Measurements from ENCODE around the gene TMEM176A. TPM values are rescaled to one million over a fixed set of nuclear protein-coding genes. Genes with fewer than 3 reads are reported as not detected.

The TMEM176A gene
- total RNA-seq (1 to 10 TPM; 1.1 to 2.6 TPM), polyA plus RNA-seq (under 1 TPM in 1 of 2 donors, not detected in 1; 0.26 TPM)

GRCh38 chr7:150800581-150801241 is at the start of gene TMEM176A:
TMEM176A (plus strand) TSS chr7:150800769; CDS start chr7:150801551, 782 bp downstream.
- H3K36me3 ChIP-seq (ENCODE audit: insufficient read depth, low read length), result no peaks in the 10 kb centered on the region

GRCh38 chr7:150751702-150752101 is 48.9 kb upstream of the TMEM176A start:
- Mint-ChIP-seq H3K9me3 (peaks cover 0 to 7% (median 0%) of the 10 kb centered on the region in 8 donors), H3K36me3 (peaks cover 2 to 12% of the 10 kb centered on the region in 2 donors), H3K4me3 (peak overlapping the region in 1 of 8 donors; percentile 6), H3K4me1 (peaks cover 72 to 90% (median 82%) of the 10 kb centered on the region in 4 donors), H3K27me3 (peaks cover 0 to 2% of the 10 kb centered on the region in 2 donors), H3K27ac (peak overlapping the region; percentile 37 to 95 (median 72))
- H3K4me3 ChIP-seq (ENCODE audit: low read length in 2 of 2), result no peak overlapping the region
- H3K9me3 ChIP-seq (ENCODE audit: control insufficient read depth in 1 of 2, low read length in 2 of 2), result no peaks in the 10 kb centered on the region
- ChIA-PET CTCF (ENCODE audit: partially characterized antibody) (interaction anchor here (1.0 kb wide), 1 partner anchor 36 kb away, joined by 3 read pairs; the partner anchor contains the start of gene GIMAP1), POLR2A (ENCODE audit: partially characterized antibody) (interaction anchor here (1.0 to 12.4 kb wide), 4 partner anchors 7 to 235 kb away, joined by 3 to 593 read pairs (median 202); partner anchors contain the start of genes GIMAP1, GIMAP4 and GIMAP5)
- intact Hi-C loops (cut with micrococcal nuclease), result no loop called here
- no peaks in the 10 kb centered on the region for H3K36me3 ChIP-seq (ENCODE audit: insufficient read depth, low read length)
- no peaks in the 10 kb centered on the region for H3K27me3 ChIP-seq (ENCODE audit: insufficient read depth, low read length)
- H3K27ac ChIP-seq (ENCODE audit: low read depth, low read length), result no peak overlapping the region
- DNase-seq, result no peak
- H3K4me1 ChIP-seq (ENCODE audit: insufficient read depth, low read length), result peaks cover 96% of the 10 kb centered on the region

More at GRCh38 chr7:150800581-150801241, at the start of gene TMEM176A:
- ChIA-PET CTCF (ENCODE audit: partially characterized antibody) (no interaction called here), POLR2A (ENCODE audit: partially characterized antibody) (no interaction called here)
- peaks cover 43 to 47% of the 10 kb centered on the region in 2 donors for H3K27me3 Mint-ChIP-seq
- H3K27ac Mint-ChIP-seq, result no peak within 1 kb of the TSS
- Histone ChIP-seq H3K27me3 (ENCODE audit: insufficient read depth, low read length) (peaks cover 33% of the 10 kb centered on the region), H3K4me3 (ENCODE audit: low read length in 2 of 2) (peak within 1 kb of the TSS in 1 of 2 donors; percentile 32), H3K9me3 (ENCODE audit: control insufficient read depth in 1 of 2, low read length in 2 of 2) (peaks cover 0 to 3% of the 10 kb centered on the region in 2 donors), H3K27ac (ENCODE audit: low read depth, low read length) (no peak within 1 kb of the TSS), H3K4me1 (ENCODE audit: insufficient read depth, low read length) (peaks cover 14% of the 10 kb centered on the region)
- peaks cover 0 to 5% of the 10 kb centered on the region in 2 donors for H3K36me3 Mint-ChIP-seq
- H3K4me1 Mint-ChIP-seq, result peaks cover 2 to 14% (median 4%) of the 10 kb centered on the region in 4 donors
- DNase-seq, result peak in 4 of 5 donors; percentile 12 to 18 (median 15)
- intact Hi-C loops (cut with micrococcal nuclease), result no loop called here
- H3K9me3 Mint-ChIP-seq, result peaks cover 0 to 22% (median 12%) of the 10 kb centered on the region in 8 donors
- peak within 1 kb of the TSS; percentile 59 to 81 (median 74) for H3K4me3 Mint-ChIP-seq

- peaks cover 0 to 2% of the 10 kb centered on the region in 2 donors for H3K27me3 Mint-ChIP-seq
- no peak for DNase-seq
- Histone ChIP-seq H3K27me3 (ENCODE audit: insufficient read depth, low read length) (no peaks in the 10 kb centered on the region), H3K27ac (ENCODE audit: low read depth, low read length) (no peak overlapping the region), H3K4me1 (ENCODE audit: insufficient read depth, low read length) (peaks cover 88% of the 10 kb centered on the region), H3K36me3 (ENCODE audit: insufficient read depth, low read length) (no peaks in the 10 kb centered on the region), H3K4me3 (ENCODE audit: low read length in 2 of 2) (no peak overlapping the region), H3K9me3 (ENCODE audit: control insufficient read depth in 1 of 2, low read length in 2 of 2) (no peaks in the 10 kb centered on the region)
- intact Hi-C loops (cut with micrococcal nuclease), result no loop called here
- H3K27ac Mint-ChIP-seq, result peak overlapping the region in 6 of 7 donors; percentile 90 to 97 (median 94)
- POLR2A ChIA-PET (ENCODE audit: partially characterized antibody), result interaction anchor here (1.2 to 7.5 kb wide), 9 partner anchors 9 to 303 kb away, joined by 3 to 288 read pairs (median 70); partner anchors contain the start of genes GIMAP1, GIMAP2, GIMAP4 and GIMAP5
- H3K36me3 Mint-ChIP-seq, result peaks cover 0 to 9% of the 10 kb centered on the region in 2 donors
- H3K4me1 Mint-ChIP-seq, result peaks cover 64 to 86% (median 75%) of the 10 kb centered on the region in 4 donors
- H3K4me3 Mint-ChIP-seq, result peak overlapping the region in 3 of 8 donors; percentile 26 to 47 (median 27)
- peaks cover 0 to 4% (median 0%) of the 10 kb centered on the region in 8 donors for H3K9me3 Mint-ChIP-seq
- CTCF ChIA-PET (ENCODE audit: partially characterized antibody), result interaction anchor here (3.2 kb wide), 1 partner anchor 11 kb away, joined by 17 read pairs; no protein-coding TSS in a partner anchor
Measured at GRCh38 chr7:150753239-150753638, 47.3 kb upstream of the TMEM176A start.

GRCh38 chr7:150753826-150754603 is 46.6 kb upstream of the TMEM176A start:
- Mint-ChIP-seq H3K9me3 (peaks cover 0 to 4% (median 0%) of the 10 kb centered on the region in 8 donors), H3K27me3 (peaks cover 0 to 2% of the 10 kb centered on the region in 2 donors), H3K4me3 (peak overlapping the region in 7 of 8 donors; percentile 8 to 76 (median 52)), H3K36me3 (peaks cover 0 to 9% of the 10 kb centered on the region in 2 donors), H3K4me1 (peaks cover 56 to 79% (median 68%) of the 10 kb centered on the region in 4 donors), H3K27ac (peak overlapping the region; percentile 90 to 97 (median 93))
- peaks cover 80% of the 10 kb centered on the region for H3K4me1 ChIP-seq (ENCODE audit: insufficient read depth, low read length)
- peak in 1 of 5 donors; percentile 45 for DNase-seq
- H3K27me3 ChIP-seq (ENCODE audit: insufficient read depth, low read length), result no peaks in the 10 kb centered on the region
- H3K9me3 ChIP-seq (ENCODE audit: control insufficient read depth in 1 of 2, low read length in 2 of 2), result no peaks in the 10 kb centered on the region
- peak overlapping the region; percentile 37 for H3K27ac ChIP-seq (ENCODE audit: low read depth, low read length)
- POLR2A ChIA-PET (ENCODE audit: partially characterized antibody), result interaction anchor here (0.6 to 7.5 kb wide), 14 partner anchors 10 to 396 kb away, joined by 3 to 288 read pairs (median 37); partner anchors contain the start of genes GIMAP1, GIMAP2, GIMAP4 and GIMAP5
- intact Hi-C loops (cut with micrococcal nuclease), result loop anchor here (2.0 kb wide), 3 partner anchors 17 to 85 kb away; partner anchors contain the start of gene GIMAP5
- H3K36me3 ChIP-seq (ENCODE audit: insufficient read depth, low read length), result no peaks in the 10 kb centered on the region
- H3K4me3 ChIP-seq (ENCODE audit: low read length in 2 of 2), result no peak overlapping the region
- CTCF ChIA-PET (ENCODE audit: partially characterized antibody), result interaction anchor here (0.5 to 3.9 kb wide), 15 partner anchors 8 to 398 kb away, joined by 3 to 93 read pairs (median 13); partner anchors contain the start of genes GIMAP1, GIMAP2, GIMAP4 and GIMAP5

GRCh38 chr7:150754951-150755350 is 45.6 kb upstream of the TMEM176A start:
- peak overlapping the region; percentile 61 for H3K27ac ChIP-seq (ENCODE audit: low read depth, low read length)
- H3K4me3 ChIP-seq (ENCODE audit: low read length in 2 of 2), result peak overlapping the region in 1 of 2 donors; percentile 29
- ChIA-PET CTCF (ENCODE audit: partially characterized antibody) (interaction anchor here (1.0 to 3.9 kb wide), 31 partner anchors 9 to 399 kb away, joined by 3 to 93 read pairs (median 4); partner anchors contain the start of genes GIMAP1, GIMAP2, GIMAP4 and GIMAP5), POLR2A (ENCODE audit: partially characterized antibody) (interaction anchor here (0.7 to 7.5 kb wide), 46 partner anchors 10 to 397 kb away, joined by 3 to 288 read pairs (median 12); partner anchors contain the start of genes GIMAP1, GIMAP2, GIMAP4 and GIMAP5)
- no peaks in the 10 kb centered on the region for H3K27me3 ChIP-seq (ENCODE audit: insufficient read depth, low read length)
- H3K9me3 ChIP-seq (ENCODE audit: control insufficient read depth in 1 of 2, low read length in 2 of 2), result no peaks in the 10 kb centered on the region
- Mint-ChIP-seq H3K4me3 (peak overlapping the region; percentile 56 to 85 (median 76)), H3K27me3 (peaks cover 0 to 2% of the 10 kb centered on the region in 2 donors), H3K9me3 (peaks cover 0 to 4% (median 0%) of the 10 kb centered on the region in 8 donors), H3K36me3 (peaks cover 0 to 10% of the 10 kb centered on the region in 2 donors), H3K4me1 (peaks cover 47 to 69% (median 59%) of the 10 kb centered on the region in 4 donors), H3K27ac (peak overlapping the region; percentile 92 to 99 (median 96))
- peaks cover 71% of the 10 kb centered on the region for H3K4me1 ChIP-seq (ENCODE audit: insufficient read depth, low read length)
- DNase-seq, result no peak
- intact Hi-C loops (cut with micrococcal nuclease), result loop anchor here (1.0 to 2.0 kb wide), 11 partner anchors 10 to 350 kb away; partner anchors contain the start of genes GIMAP1, GIMAP2, GIMAP5 and GIMAP7
- no peaks in the 10 kb centered on the region for H3K36me3 ChIP-seq (ENCODE audit: insufficient read depth, low read length)

- Histone ChIP-seq H3K27me3 (ENCODE audit: insufficient read depth, low read length) (no peaks in the 10 kb centered on the region), H3K36me3 (ENCODE audit: insufficient read depth, low read length) (no peaks in the 10 kb centered on the region), H3K27ac (ENCODE audit: low read depth, low read length) (peak overlapping the region; percentile 61), H3K4me3 (ENCODE audit: low read length in 2 of 2) (peak overlapping the region in 1 of 2 donors; percentile 29), H3K4me1 (ENCODE audit: insufficient read depth, low read length) (peaks cover 65% of the 10 kb centered on the region), H3K9me3 (ENCODE audit: control insufficient read depth in 1 of 2, low read length in 2 of 2) (no peaks in the 10 kb centered on the region)
- intact Hi-C loops (cut with micrococcal nuclease), result loop anchor here (1.0 to 2.0 kb wide), 12 partner anchors 10 to 399 kb away; partner anchors contain the start of genes GIMAP1, GIMAP2, GIMAP5 and GIMAP7
- peak overlapping the region; percentile 92 to 99 (median 96) for H3K27ac Mint-ChIP-seq
- H3K36me3 Mint-ChIP-seq, result peaks cover 0 to 9% of the 10 kb centered on the region in 2 donors
- H3K4me1 Mint-ChIP-seq, result peaks cover 42 to 63% (median 53%) of the 10 kb centered on the region in 4 donors
- peak; percentile 72 to 93 (median 84) for DNase-seq
- peaks cover 0 to 6% (median 0%) of the 10 kb centered on the region in 8 donors for H3K9me3 Mint-ChIP-seq
- peaks cover 0 to 2% of the 10 kb centered on the region in 2 donors for H3K27me3 Mint-ChIP-seq
- ChIA-PET POLR2A (ENCODE audit: partially characterized antibody) (interaction anchor here (0.6 to 7.5 kb wide), 58 partner anchors 11 to 398 kb away, joined by 3 to 288 read pairs (median 8); partner anchors contain the start of genes GIMAP1, GIMAP2, GIMAP4 and GIMAP5), CTCF (ENCODE audit: partially characterized antibody) (interaction anchor here (0.6 to 3.9 kb wide), 38 partner anchors 10 to 400 kb away, joined by 3 to 93 read pairs (median 4); partner anchors contain the start of genes GIMAP1, GIMAP2, GIMAP4 and GIMAP5)
- H3K4me3 Mint-ChIP-seq, result peak overlapping the region; percentile 56 to 85 (median 76)
Measured at GRCh38 chr7:150755473-150756099, 45.0 kb upstream of the TMEM176A start.
